ENCODE measurements around the gene GABRP. TPM values are rescaled to one million over a fixed set of nuclear protein-coding genes. Genes with fewer than 3 reads are reported as not detected.
A peak's percentile ranks its signal among the peaks of the same experiment; 100 is the strongest.

The GABRP gene
- total RNA-seq, 2 experiments from 2014 or later, result not detected

- Histone ChIP-seq H3K79me2 (ENCODE audit: insufficient read depth, low read depth, low read length) (no peaks in the 10 kb centered on the region), H3K9me3 (ENCODE audit: low read length) (no peaks in the 10 kb centered on the region), H4K20me1 (ENCODE audit: insufficient read depth, low read length) (no peaks in the 10 kb centered on the region), H3K9me2 (ENCODE audit: insufficient read depth, low read length) (no peaks in the 10 kb centered on the region), H2AFZ (ENCODE audit: low read length) (no peak overlapping the region), H3K4me2 (ENCODE audit: low read length) (no peak overlapping the region), H3K4me3 (ENCODE audit: low read depth, low read length, poor library complexity, severe bottlenecking) (no peak overlapping the region), H3K27ac (ENCODE audit: low read depth, low read length, poor library complexity, severe bottlenecking) (no peak overlapping the region), H3K36me3 (ENCODE audit: insufficient read depth, low read length) (no peaks in the 10 kb centered on the region), H3K4me1 (ENCODE audit: insufficient read depth, low read length, poor library complexity, severe bottlenecking) (no peaks in the 10 kb centered on the region)
- intact Hi-C loops (cut with micrococcal nuclease; ENCODE audit: unreplicated experiment), result no loop called here
- ChIA-PET CTCF (ENCODE audit: unreplicated experiment) (no interaction called here), POLR2A (no interaction called here)
- no peak for DNase-seq (ENCODE audit: low spot score)
- no peak for TF ChIP-seq CTCF (conservative IDR thresholded peaks at IDR 0.05; ENCODE audit: low read length)
- TF ChIP-seq EZH2phosphoT487 (IDR thresholded peaks at IDR 0.05; ENCODE audit: borderline replicate concordance, low read depth, low read length), result no peak
- no TSS peak for BruUV-seq (replicated peaks)
Observed at GRCh38 chr5:170787216-170787615, 3.7 kb downstream of the GABRP start.

- BruUV-seq (replicated peaks), result no TSS peak
- POLR2A ChIA-PET, result interaction anchor here (1.0 kb wide), 1 partner anchor 12 kb away, joined by 4 read pairs; no protein-coding TSS in a partner anchor
- Histone ChIP-seq H3K4me3 (ENCODE audit: low read depth, low read length, poor library complexity, severe bottlenecking) (no peak overlapping the region), H3K9me2 (ENCODE audit: insufficient read depth, low read length) (no peaks in the 10 kb centered on the region), H3K79me2 (ENCODE audit: insufficient read depth, low read depth, low read length) (no peaks in the 10 kb centered on the region), H2AFZ (ENCODE audit: low read length) (no peak overlapping the region), H3K27ac (ENCODE audit: low read depth, low read length, poor library complexity, severe bottlenecking) (no peak overlapping the region), H4K20me1 (ENCODE audit: insufficient read depth, low read length) (no peaks in the 10 kb centered on the region), H3K4me2 (ENCODE audit: low read length) (no peak overlapping the region), H3K36me3 (ENCODE audit: insufficient read depth, low read length) (no peaks in the 10 kb centered on the region), H3K4me1 (ENCODE audit: insufficient read depth, low read length, poor library complexity, severe bottlenecking) (no peaks in the 10 kb centered on the region), H3K9me3 (ENCODE audit: low read length) (no peaks in the 10 kb centered on the region)
- CTCF ChIA-PET (ENCODE audit: unreplicated experiment), result no interaction called here
- TF ChIP-seq EZH2phosphoT487 (IDR thresholded peaks at IDR 0.05; ENCODE audit: borderline replicate concordance, low read depth, low read length), result no peak
- TF ChIP-seq CTCF (conservative IDR thresholded peaks at IDR 0.05; ENCODE audit: low read length), result no peak
- intact Hi-C loops (cut with micrococcal nuclease; ENCODE audit: unreplicated experiment), result no loop called here
- DNase-seq (ENCODE audit: low spot score), result no peak
Observed at GRCh38 chr5:170788626-170789304, 5.2 kb downstream of the GABRP start.

- Histone ChIP-seq H3K4me3 (ENCODE audit: low read depth, low read length, poor library complexity, severe bottlenecking) (no peak overlapping the region), H3K36me3 (ENCODE audit: insufficient read depth, low read length) (no peaks in the 10 kb centered on the region), H2AFZ (ENCODE audit: low read length) (no peak overlapping the region), H4K20me1 (ENCODE audit: insufficient read depth, low read length) (no peaks in the 10 kb centered on the region), H3K9me2 (ENCODE audit: insufficient read depth, low read length) (no peaks in the 10 kb centered on the region), H3K79me2 (ENCODE audit: insufficient read depth, low read depth, low read length) (no peaks in the 10 kb centered on the region), H3K4me2 (ENCODE audit: low read length) (no peak overlapping the region), H3K4me1 (ENCODE audit: insufficient read depth, low read length, poor library complexity, severe bottlenecking) (no peaks in the 10 kb centered on the region), H3K9me3 (ENCODE audit: low read length) (no peaks in the 10 kb centered on the region), H3K27ac (ENCODE audit: low read depth, low read length, poor library complexity, severe bottlenecking) (no peak overlapping the region)
- peak; percentile 22 for DNase-seq (ENCODE audit: low spot score)
- TF ChIP-seq EZH2phosphoT487 (IDR thresholded peaks at IDR 0.05; ENCODE audit: borderline replicate concordance, low read depth, low read length) (no peak), CTCF (conservative IDR thresholded peaks at IDR 0.05; ENCODE audit: low read length) (peak; percentile 68)
- BruUV-seq (replicated peaks), result no TSS peak
- intact Hi-C loops (cut with micrococcal nuclease; ENCODE audit: unreplicated experiment), result loop anchor here (1.0 kb wide), 2 partner anchors 47 to 153 kb away; no protein-coding TSS in a partner anchor
- ChIA-PET POLR2A (no interaction called here), CTCF (ENCODE audit: unreplicated experiment) (no interaction called here)
Observed at GRCh38 chr5:170791325-170791954, 7.9 kb downstream of the GABRP start.
